CD4-positive, alpha-beta T cell treated with Interleukin-2 at 100 ng/mL for 4 hours (primary cell): ENCODE data around the gene SLC8A1.

Experiments used
- DNase-seq: peaks from one replicate; pipeline ENCODE4 v3.0.0-alpha.2; 2020; ENCODE audit warnings: low spot score

Gene SLC8A1

DNA sequence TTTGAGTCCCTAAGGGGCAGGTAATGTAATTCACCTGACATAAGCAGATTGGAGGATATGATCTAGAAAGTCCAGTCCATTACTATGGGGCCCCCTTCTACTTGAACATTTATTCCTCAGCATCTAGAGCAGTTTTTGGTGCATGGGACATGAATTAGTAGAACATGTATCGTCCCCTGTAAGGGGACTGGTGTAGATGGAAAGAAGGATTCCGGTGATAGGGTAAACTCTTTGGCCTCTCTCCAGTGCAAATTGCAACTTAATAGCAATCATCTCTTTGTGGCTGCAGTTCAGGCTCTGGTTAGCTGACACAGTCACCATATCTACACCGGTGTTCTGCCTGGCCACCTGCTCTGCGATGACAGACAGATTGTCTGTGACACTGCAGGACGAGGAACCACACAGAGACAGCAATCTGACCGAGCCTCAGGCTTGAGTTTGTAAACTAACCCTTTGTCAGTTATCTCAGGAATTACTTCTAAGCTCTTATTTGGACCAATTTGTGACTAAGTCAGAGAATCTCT, 6.4 kb upstream of the SLC8A1 start:
- no peak for DNase-seq

DNA sequence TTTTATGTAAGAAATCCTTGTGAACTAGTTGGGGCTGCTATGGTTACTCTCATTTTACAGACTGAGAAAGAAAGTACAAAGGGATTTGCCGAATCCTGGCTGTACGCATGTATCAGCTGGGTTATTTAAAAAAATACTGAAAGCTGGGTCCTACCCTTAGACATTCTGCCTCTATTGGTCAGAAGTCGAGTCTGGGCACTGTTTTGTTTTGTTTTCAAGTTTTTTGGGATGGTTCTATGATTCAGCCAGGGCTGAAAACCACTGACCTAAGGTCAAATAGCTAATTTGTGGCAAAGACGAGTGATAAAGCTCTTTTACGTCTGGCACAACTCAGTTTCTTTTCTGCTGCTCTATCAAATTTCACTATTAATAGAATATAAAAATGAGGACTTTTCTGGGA, 5.9 kb upstream of the SLC8A1 start:
- no peak for DNase-seq

DNA sequence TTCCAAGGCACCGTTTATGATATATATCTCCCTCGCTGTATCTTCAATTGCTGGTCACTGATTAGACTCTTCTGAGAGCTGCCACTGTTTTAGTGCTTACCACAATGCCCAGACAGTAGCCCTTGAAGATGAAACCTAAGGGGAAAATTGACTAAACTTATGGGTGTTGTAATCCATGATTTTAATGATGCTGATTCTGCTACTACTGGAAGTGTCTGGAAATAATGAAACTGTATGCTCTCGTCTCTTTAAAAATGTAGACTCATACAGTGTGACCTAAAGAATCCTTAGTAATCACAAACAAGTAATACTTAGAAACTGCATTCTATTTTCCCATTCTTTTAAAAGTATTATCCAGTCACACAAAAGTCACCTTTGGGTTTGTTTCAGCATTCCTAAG, 5.5 kb upstream of the SLC8A1 start:
- no peak for DNase-seq

DNA sequence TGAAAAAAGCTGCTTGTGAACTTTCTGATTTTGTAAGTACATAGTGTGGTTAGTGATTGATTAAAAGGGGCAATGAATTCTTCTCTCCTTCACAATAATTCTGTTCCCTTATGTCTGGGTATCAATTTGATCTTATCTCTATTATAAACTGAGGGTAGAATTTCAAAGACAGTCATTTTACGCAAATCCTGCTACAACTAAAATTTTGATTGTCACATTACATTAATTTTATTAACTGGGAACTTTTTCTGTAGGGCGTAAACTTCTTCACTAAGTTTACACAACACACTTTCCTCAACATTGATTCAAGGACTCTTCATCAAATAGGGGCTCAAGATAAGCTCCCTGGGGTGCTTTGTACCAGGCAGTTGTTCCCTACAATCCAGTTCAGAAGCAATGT, 5.0 kb upstream of the SLC8A1 start:
- no peak for DNase-seq

DNA sequence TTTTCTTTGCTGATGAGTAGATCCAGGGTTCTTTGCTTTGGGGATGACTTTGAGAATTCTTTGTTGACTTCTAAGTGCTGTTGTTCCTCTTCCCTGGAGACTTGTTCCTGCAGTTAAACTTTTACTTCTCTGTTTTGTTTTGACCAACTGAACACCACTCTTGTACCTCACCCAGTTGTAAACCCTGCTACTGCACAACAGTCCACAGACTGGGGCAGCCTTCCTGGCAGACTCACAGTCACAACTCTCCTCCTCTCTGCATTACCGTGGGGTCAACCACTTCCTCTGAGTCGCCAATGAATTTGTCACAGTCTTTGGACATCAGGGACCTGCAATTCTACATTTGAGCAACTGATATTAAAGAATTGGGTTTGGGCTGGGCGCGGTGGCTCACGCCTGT, 3.8 kb upstream of the SLC8A1 start:
- no peak for DNase-seq

DNA sequence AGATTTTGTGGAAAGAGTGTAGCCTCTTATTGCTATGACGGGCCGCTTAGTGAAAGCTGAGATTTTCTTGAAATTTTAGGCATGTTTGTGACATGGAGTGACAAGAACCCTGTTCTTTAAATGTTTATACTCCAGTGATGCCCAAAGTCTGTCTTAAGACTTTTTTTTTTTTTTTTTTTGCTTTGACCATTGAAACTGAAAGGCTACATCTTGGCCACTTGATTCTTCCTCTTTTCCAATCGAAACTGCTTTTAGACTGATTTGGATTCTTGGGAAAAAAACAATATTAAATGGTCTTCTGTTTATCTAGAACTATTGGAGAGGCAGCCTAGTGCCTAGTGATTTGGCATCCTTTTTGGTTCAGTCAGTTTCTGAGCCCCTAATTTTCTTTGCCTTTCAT, 2.4 kb upstream of the SLC8A1 start:
- no peak for DNase-seq

DNA sequence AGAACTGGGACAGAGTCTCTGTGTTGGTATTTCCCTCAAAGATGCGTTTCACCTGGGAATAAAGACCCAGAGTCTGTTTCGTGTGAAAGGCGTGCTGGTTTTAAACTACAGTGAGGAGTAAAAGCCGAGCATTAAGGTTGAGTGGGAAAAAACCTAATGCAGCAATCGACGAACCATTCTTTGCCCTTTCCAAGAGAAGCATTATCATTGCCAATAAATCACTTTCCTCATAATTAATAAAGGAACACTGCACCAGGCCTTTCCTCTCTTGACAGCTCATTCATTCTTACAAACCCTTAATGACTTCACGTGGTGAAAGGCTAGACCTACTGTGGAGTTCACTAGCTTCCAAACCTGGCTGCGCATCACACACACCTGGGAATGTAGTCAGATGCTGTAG, 896 bp upstream of the SLC8A1 start:
- no peak for DNase-seq

DNA sequence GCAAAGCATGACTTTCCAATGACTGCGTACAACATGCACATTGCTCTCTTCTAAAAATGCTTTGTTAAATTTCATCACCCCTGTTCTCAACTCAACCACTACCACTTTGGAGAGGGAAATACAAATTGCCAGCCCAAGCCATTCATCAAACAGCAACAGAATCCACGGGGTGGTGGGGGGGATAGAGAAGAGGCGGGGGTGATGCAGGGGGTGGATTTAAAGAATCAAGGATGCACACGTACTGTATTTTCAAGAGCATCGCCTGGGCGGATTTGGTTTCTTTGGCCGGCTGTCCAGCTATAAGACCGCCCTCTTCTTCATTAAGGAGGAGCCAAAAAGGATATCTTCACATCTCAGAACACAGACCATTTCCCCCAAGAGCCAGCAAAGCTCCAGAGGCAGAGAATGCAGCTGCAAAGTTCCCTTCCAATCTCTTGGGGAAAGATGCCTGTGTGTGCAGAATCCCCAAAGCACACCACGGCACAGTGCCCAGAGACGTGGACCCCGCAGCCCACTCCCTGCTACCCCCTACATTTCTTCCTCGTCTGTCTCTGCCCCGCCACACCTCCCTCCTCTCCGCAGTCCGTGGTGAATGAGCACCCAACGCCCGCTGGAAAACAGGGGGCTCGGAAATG, 977 bp downstream of the SLC8A1 start:
- DNase-seq = no peak

DNA sequence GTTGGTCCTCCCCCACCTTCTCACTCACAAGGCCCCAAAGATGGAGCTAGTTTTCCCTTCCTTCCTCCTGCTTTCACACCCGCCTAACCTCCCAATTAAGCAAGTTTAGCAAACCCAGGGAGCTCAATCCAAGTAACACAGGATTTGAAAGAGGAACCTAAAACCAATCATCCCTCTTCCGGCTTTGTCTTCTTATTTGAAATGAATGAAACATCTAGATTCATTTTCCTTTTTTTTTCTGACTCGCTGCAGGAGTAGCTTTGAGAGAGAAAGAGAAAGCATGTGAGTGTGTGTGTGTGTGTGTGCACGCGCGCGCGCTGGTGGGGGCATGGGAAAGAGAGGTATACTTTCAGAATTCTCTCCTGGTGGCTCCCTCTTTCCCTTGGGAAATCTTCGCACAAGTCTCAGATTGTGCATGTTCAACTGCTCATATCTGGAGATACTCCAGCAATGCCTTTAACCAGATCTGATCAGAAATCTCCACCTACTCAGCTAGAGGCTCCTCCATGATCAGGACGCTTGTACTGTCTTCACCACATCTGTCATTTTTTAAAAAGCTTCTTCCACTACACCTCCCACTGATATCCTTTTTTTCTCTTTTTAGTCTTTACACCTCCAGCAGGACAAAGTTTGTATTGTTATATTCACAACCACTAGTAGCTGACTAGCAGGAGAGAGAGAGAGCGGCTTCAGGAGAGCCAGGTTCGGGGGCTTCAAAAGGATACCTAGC, 1.7 kb downstream of the SLC8A1 start:
- DNase-seq = no peak

DNA sequence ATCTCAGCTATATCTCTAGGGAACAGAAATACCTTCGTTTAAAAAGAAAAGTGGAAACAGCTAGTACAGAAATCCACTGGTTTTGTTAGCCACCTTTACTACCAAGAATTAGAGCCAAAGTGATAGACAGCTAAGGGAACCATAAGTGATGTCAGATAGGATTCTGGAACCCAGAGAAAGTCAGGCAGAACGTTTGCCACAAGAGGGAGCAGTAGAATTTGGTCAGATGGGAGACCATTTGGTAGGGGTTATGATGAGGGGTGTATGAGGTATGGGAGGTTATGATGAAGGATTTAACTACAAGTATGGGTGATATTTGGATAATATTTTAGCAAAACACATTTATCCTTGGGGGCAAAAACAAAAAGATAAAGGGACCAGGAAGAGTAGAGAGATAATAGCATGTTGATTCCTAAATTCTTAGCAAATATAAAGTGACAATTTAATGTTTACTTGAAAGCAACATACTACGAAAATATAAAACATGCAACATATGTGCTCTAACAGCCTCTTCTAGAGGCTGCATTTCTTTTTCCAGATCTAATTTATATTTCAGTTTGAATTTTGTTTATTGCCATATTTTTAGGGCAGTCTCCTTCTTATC, 3.3 kb downstream of the SLC8A1 start:
- DNase-seq = no peak

DNA sequence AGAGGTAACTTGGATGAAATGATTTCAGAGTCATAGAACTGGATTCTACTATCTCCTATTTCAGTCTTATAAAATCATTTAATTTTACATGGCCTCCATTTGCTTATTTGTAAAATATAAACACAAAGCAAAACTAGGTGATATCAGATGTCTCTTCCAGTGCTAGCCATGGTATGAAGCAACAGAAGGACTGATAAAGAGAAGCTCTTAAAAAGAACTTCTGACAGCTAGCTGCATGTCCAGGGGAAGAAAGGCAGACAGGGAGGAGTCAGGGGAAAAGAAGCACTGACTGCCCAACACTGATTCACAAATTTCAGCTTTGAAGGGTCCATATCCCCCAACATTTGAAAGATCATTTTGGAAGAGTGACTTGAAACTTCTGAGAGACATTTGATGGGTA, 6.4 kb downstream of the SLC8A1 start:
- DNase-seq = no peak

DNA sequence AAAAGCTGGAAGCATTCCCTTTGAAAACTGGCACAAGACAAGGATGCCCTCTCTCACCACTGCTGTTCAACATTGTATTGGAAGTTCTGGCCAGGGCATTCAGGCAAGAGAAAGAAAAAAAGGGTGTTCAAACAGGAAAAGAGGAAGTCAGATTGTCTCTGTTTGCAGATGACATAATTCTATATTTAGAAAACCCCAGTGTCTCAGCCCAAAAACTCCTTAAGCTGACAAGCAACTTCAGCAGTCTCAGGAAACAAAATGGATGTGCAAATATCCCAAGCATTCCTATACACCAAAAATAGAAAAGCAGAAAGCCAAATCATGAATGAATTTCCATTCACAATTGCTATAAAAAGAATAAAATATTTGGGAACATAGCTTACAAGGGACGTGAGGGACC, 11.1 kb downstream of the SLC8A1 start:
- DNase-seq = no peak

DNA sequence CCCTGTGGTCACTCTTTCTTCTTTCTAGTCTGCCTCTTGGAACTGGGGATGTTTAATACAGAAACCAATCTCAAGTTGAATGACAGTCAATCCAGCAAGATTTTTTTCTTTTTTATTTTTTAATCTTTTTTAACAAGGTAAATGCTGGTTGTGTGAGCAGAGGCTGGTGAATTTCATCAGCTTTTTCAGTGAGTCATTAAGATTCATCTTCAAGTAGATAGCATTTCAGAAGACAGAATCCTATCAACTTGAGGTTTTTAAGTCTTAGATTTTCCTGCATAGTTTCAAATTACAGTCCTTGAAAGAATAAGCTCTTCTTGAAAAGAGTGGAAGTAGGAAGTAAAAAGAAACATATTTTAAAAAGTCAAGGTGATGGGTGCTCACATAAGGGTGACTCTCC, 12.4 kb downstream of the SLC8A1 start:
- no peak for DNase-seq

DNA sequence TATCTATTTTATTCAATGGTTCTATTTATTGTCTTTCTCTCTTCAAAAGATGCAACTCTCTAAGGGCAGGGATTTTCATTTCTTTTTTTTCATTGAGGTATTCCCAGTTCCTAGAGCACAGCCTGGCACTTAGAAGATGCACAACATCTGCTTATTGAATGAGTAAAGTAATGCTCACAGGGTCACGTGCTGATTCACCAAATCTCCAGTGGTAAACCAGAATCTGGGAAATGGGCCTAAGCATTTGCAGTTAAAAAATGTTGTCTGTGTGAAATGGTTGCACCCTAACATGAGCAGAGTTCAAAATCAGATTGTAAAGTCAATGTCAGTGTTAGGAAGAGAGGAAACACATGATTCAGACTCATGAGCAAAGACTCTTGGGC, 15.8 kb downstream of the SLC8A1 start:
- DNase-seq = no peak

DNA sequence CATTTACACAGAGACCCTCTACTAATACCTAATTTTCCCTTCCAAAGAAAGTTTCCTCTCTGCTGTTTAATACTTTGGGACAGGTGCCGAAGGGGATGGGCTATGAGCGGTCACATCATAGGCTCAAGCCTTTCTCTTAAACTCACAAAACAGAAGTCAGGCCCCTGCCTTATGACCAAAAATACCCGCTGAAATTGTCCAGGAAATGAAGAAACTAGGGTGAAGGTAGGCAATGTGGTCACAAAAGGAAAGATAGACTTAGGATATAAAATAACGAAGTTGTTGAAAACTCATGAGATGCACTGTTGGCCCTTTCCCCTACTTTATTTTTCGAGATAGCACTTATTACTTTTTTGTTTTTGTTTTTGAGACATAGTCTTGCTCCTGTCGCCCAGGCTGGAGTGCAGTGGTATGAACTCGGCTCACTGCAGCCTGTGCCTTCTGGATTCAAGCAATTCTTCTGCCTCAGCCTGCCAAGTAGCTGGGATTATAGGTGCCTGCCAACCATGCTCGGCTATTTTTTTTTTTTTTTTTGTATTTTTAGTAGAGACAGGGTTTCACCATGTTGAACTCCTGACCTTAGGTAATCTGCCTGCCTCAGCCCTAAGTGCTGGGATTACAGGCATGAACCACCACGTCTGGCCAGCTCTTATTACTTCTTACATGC, 16.3 kb downstream of the SLC8A1 start:
- DNase-seq = no peak

DNA sequence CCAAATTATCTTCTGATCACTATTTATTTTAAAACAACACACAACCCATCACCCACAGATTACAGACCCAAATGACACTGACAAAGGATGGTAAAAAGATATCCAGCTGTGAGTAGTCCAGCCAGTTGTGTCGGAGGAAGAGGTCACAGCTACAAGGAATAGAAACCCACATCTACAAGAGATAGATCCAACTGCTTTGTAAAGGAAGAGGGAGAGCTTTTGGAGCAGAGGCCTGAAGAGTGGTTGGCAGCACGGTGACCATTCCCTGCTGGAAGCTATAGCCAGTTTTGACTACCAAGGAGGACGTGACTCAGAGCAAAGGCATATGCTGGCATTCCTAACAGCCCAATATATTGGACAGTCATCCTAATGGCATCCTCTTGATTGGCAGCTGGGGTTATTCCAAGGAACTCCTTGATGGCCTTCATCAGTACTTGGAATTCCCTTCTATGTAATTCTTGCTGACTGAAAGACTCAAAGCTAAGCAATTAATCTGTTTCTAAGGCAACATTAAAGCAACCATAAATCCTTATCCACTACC, 17.1 kb downstream of the SLC8A1 start:
- no peak for DNase-seq

DNA sequence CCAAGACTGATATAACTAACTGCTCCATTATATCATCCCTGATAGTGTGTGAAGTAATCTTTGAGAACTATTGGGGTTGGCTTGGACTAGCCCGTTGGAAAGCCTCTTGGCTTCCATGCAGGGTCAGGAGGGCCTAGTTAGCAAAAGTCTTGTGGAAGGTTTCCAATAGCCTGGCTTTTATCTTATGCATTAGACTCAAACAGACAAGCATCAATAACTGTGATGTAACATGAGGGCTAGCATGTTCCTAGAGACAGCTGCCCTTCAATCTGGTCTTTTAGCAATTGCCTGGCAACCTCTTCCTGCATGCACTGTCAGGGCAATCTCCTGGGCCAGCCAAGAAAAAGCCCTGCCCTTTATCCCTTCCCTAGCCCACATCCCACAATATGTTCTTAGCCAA, 18.2 kb downstream of the SLC8A1 start:
- DNase-seq = no peak

DNA sequence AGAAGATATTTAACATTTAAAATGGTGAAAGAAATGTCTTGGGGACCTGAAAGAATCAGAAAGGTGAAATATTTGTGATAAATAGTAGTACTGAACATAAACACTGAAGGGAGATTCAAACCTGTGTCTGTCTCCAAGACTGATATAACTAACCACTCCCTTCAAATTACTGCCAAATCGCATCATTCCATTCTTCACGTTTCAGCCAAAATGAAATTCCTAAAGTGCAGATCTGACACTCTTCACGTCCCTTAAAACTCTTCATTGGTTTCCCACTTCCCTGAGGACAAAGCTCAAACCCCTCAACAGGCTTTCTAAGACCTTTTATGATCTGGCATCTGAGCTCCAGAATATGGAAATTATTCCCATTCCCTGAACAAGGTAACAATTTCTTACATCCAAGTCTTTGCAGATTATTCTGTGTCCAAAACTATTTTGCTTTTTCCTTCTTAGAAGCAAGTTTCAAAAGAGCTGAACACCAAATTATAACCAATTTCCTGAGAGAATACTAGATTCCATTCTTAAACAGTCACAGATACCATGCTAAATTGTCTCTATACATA, 18.9 kb downstream of the SLC8A1 start:
- DNase-seq = no peak

DNA sequence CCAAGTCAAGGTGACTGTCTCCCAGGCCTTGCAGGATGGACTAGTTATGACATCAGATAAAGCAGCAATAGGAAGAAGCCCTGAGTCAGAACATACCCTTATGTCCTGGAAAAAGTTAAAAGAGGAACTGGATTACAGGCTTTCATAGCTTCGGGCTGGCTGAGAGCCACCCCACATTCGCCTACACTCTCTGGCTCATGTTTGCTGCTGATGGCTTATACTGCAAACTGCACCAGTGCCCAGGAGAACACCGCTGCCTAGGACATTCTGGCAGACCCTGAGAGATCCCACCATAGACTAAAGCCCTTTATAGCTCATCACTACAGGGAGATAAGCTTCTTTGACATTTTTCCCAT, 20.3 kb downstream of the SLC8A1 start:
- DNase-seq = no peak

DNA sequence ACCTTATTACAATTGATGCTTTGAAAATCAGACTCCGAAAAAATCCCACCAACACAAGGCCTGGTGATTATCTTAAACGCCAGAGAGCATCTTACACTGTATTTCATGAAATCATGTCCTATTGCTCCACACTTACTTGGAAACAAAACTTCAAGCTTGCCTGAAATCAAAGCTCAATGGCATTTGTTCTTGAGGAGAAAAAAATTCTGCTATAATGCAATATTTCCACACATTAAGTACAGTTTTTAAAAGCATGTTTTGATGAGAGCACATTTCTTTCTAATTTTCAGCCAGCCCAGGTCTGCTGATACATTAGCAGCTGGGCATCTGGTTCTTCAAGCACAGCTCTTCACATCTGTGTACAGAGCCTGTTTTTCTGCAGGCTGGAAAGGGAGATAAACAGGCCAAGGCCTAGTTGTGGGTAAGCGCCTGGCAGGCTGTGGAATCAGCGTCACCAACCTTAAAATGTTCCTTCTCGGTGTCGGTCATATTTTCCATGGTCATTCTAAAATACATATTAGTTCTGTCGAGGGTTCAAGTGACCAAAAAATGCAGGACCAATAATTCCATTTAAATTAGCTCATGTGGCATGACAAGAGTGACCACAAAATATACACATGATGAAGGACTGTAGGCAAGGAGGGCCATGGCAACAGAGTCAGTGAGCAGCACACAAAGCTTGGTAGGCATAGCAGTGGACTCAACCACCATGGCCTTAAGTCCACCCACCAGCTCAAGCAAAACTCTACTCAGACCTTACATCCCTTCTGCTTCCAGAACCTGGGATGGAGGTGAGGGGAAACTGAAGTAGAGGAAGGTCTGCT, 20.9 kb downstream of the SLC8A1 start:
- DNase-seq = no peak

DNA sequence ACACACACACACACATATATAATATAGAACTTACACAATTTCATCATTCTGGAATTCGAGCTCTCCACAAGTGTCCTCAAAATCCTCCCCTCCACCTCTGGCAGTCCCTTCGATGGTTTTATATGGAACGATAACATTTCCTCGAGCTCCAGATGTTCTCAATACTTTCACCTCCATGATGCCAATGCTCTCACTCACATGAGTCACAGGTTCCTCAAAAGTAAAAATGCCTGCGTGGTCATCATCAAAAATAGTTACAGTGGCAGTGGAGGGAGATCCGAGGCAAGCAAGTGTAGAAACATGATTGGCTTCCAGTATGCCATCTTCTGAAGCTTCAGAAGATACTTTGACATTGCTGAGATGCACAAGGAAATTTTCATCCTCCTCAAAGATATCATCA, 23.5 kb downstream of the SLC8A1 start:
- DNase-seq = no peak
